SJCRH30 (cell line): Measurements from ENCODE around the gene ZFAND3. TPM values are rescaled to one million over a fixed set of nuclear protein-coding genes. Genes with fewer than 3 reads are reported as not detected.

Source experiments
- DNase-seq, 2 experiments: peaks; one replicate each; pipeline ENCODE4 v3.0.0-alpha.2; 2015 to 2020
- H3K27ac ChIP-seq: fragments of 250-450 bp; sonication (Bioruptor Pico); 2 replicates; pipeline ENCODE4 v1.5.1; 2020; ENCODE audit warnings: mild to moderate bottlenecking, moderate library complexity
- H3K27me3 ChIP-seq: fragments of 250-450 bp; sonication (Bioruptor Pico); 2 replicates; pipeline ENCODE4 v1.5.1; 2020; ENCODE audit warnings: mild to moderate bottlenecking, moderate library complexity
- H3K36me3 ChIP-seq: fragments of 250-450 bp; sonication (Bioruptor Pico); 2 replicates; pipeline ENCODE4 v1.5.1; 2020; ENCODE audit warnings: mild to moderate bottlenecking, moderate library complexity
- H3K4me1 ChIP-seq: fragments of 250-450 bp; sonication (Bioruptor Pico); 2 replicates; pipeline ENCODE4 v1.5.1; 2020; ENCODE audit warnings: mild to moderate bottlenecking, moderate library complexity
- H3K4me3 ChIP-seq: fragments of 250-450 bp; sonication (Bioruptor Pico); 2 replicates; pipeline ENCODE4 v1.5.1; 2020; ENCODE audit warnings: mild to moderate bottlenecking, moderate library complexity
- H3K9me3 ChIP-seq: fragments of 250-450 bp; sonication (Bioruptor Pico); replicated peaks from 2 replicates; pipeline ENCODE4 v1.5.1; 2020; ENCODE audit warnings: mild to moderate bottlenecking, moderate library complexity
- total RNA-seq: library from RNA; depleted of rRNA; stranded (reverse); fragments of >200 nt; shearing (Covaris generic); gene quantifications from 2 replicates; pipeline ENCODE4 v1.2.3, GENCODE V29; 2014; rRNA removed

ZFAND3 gene
- total RNA-seq: 26.2 and 28.7 TPM in 2 replicates

GRCh38 chr6:37819177-37819801 lies at the start of gene ZFAND3:
Gene ZFAND3, plus strand, starts transcription at chr6:37819727. Its CDS starts 219 bp downstream, at chr6:37819946.
- no peaks in the 10 kb centered on the region for H3K36me3 ChIP-seq
- no peaks in the 10 kb centered on the region for H3K27me3 ChIP-seq
- H3K4me3 ChIP-seq: peak within 1 kb of the TSS; percentile 100
- H3K27ac ChIP-seq: peak within 1 kb of the TSS; percentile 97
- no peaks in the 10 kb centered on the region for H3K9me3 ChIP-seq
- peak; percentile 96 to 97 for DNase-seq
- H3K4me1 ChIP-seq: no peaks in the 10 kb centered on the region; the same call in none of the 2 replicates

- no peaks in the 10 kb centered on the region for H3K36me3 ChIP-seq
- H3K9me3 ChIP-seq: 0 out of 2 replicates have a peak, but pooled peaks cover 3% of the 10 kb centered on the region
- no peak overlapping the region for H3K27ac ChIP-seq
- no peak overlapping the region for H3K4me3 ChIP-seq
- no peak for DNase-seq
- H3K27me3 ChIP-seq: no peaks in the 10 kb centered on the region
- peaks cover 10% of the 10 kb centered on the region for H3K4me1 ChIP-seq
Measured at GRCh38 chr6:37774028-37774680, 45.4 kb upstream of the ZFAND3 start.

- Histone ChIP-seq H3K4me1 (peaks cover 22% of the 10 kb centered on the region), H3K36me3 (no peaks in the 10 kb centered on the region), H3K9me3 (0 out of 2 replicates have a peak, but pooled peaks cover 3% of the 10 kb centered on the region), H3K27ac (no peak overlapping the region), H3K4me3 (no peak overlapping the region), H3K27me3 (no peaks in the 10 kb centered on the region)
- DNase-seq: no peak
Measured at GRCh38 chr6:37776566-37776965, 43.0 kb upstream of the ZFAND3 start.

- 0 out of 2 replicates have a peak, but pooled peaks cover 3% of the 10 kb centered on the region for H3K9me3 ChIP-seq
- H3K27ac ChIP-seq: no peak overlapping the region
- peak; percentile 32 to 56 for DNase-seq
- no peak overlapping the region for H3K4me3 ChIP-seq
- H3K36me3 ChIP-seq: no peaks in the 10 kb centered on the region
- no peaks in the 10 kb centered on the region for H3K27me3 ChIP-seq
- peaks cover 22% of the 10 kb centered on the region for H3K4me1 ChIP-seq
Measured at GRCh38 chr6:37777272-37777834, 42.2 kb upstream of the ZFAND3 start.

GRCh38 chr6:37779111-37779800 lies 40.3 kb upstream of the ZFAND3 start:
- Histone ChIP-seq H3K4me3 (no peak overlapping the region), H3K27me3 (no peaks in the 10 kb centered on the region), H3K36me3 (no peaks in the 10 kb centered on the region), H3K4me1 (peaks cover 22% of the 10 kb centered on the region), H3K27ac (no peak overlapping the region), H3K9me3 (0 out of 2 replicates have a peak, but pooled peaks cover under 1% of the 10 kb centered on the region)
- DNase-seq: peak; percentile 34 to 42

- Histone ChIP-seq H3K27me3 (no peaks in the 10 kb centered on the region), H3K4me3 (no peak overlapping the region), H3K27ac (no peak overlapping the region), H3K4me1 (peaks cover 22% of the 10 kb centered on the region), H3K9me3 (no peaks in the 10 kb centered on the region), H3K36me3 (no peaks in the 10 kb centered on the region)
- DNase-seq: no peak
Measured at GRCh38 chr6:37779902-37780628, 39.5 kb upstream of the ZFAND3 start.

- Histone ChIP-seq H3K36me3 (no peaks in the 10 kb centered on the region), H3K4me3 (no peak overlapping the region), H3K4me1 (peaks cover 22% of the 10 kb centered on the region), H3K9me3 (no peaks in the 10 kb centered on the region), H3K27ac (no peak overlapping the region), H3K27me3 (no peaks in the 10 kb centered on the region)
- no peak for DNase-seq
Measured at GRCh38 chr6:37781788-37782187, 37.7 kb upstream of the ZFAND3 start.

- Histone ChIP-seq H3K27ac (no peak overlapping the region), H3K27me3 (no peaks in the 10 kb centered on the region), H3K9me3 (no peaks in the 10 kb centered on the region), H3K36me3 (no peaks in the 10 kb centered on the region), H3K4me1 (peaks cover 19% of the 10 kb centered on the region), H3K4me3 (no peak overlapping the region)
- DNase-seq: no peak
Measured at GRCh38 chr6:37783025-37783855, 36.3 kb upstream of the ZFAND3 start.

GRCh38 chr6:37783856-37784584 lies 35.5 kb upstream of the ZFAND3 start:
- no peak overlapping the region for H3K4me3 ChIP-seq
- H3K27me3 ChIP-seq: no peaks in the 10 kb centered on the region
- no peaks in the 10 kb centered on the region for H3K9me3 ChIP-seq
- H3K27ac ChIP-seq: no peak overlapping the region
- peaks cover 18% of the 10 kb centered on the region for H3K4me1 ChIP-seq
- H3K36me3 ChIP-seq: no peaks in the 10 kb centered on the region
- no peak for DNase-seq

GRCh38 chr6:37784585-37784967 lies 35.0 kb upstream of the ZFAND3 start:
- Histone ChIP-seq H3K27me3 (no peaks in the 10 kb centered on the region), H3K9me3 (no peaks in the 10 kb centered on the region), H3K4me3 (no peak overlapping the region), H3K36me3 (no peaks in the 10 kb centered on the region), H3K4me1 (peaks cover 12% of the 10 kb centered on the region), H3K27ac (no peak overlapping the region)
- DNase-seq: no peak

GRCh38 chr6:37785002-37785662 lies 34.4 kb upstream of the ZFAND3 start:
- Histone ChIP-seq H3K36me3 (no peaks in the 10 kb centered on the region), H3K9me3 (no peaks in the 10 kb centered on the region), H3K27me3 (no peaks in the 10 kb centered on the region)

GRCh38 chr6:37785663-37786270 lies 33.8 kb upstream of the ZFAND3 start:
- Histone ChIP-seq H3K4me3 (no peak overlapping the region), H3K27ac (no peak overlapping the region), H3K27me3 (no peaks in the 10 kb centered on the region), H3K4me1 (0 out of 2 replicates have a peak, but pooled peaks cover 4% of the 10 kb centered on the region), H3K9me3 (no peaks in the 10 kb centered on the region), H3K36me3 (no peaks in the 10 kb centered on the region)
- no peak for DNase-seq

More at GRCh38 chr6:37785002-37785662, 34.4 kb upstream of the ZFAND3 start:
- Histone ChIP-seq H3K4me3 (no peak overlapping the region), H3K4me1 (peaks cover 7% of the 10 kb centered on the region; the same call in 1 of the 2 replicates), H3K27ac (no peak overlapping the region)
- DNase-seq: no peak
